ENCODE measurements around the gene TNFRSF25.

DNA sequence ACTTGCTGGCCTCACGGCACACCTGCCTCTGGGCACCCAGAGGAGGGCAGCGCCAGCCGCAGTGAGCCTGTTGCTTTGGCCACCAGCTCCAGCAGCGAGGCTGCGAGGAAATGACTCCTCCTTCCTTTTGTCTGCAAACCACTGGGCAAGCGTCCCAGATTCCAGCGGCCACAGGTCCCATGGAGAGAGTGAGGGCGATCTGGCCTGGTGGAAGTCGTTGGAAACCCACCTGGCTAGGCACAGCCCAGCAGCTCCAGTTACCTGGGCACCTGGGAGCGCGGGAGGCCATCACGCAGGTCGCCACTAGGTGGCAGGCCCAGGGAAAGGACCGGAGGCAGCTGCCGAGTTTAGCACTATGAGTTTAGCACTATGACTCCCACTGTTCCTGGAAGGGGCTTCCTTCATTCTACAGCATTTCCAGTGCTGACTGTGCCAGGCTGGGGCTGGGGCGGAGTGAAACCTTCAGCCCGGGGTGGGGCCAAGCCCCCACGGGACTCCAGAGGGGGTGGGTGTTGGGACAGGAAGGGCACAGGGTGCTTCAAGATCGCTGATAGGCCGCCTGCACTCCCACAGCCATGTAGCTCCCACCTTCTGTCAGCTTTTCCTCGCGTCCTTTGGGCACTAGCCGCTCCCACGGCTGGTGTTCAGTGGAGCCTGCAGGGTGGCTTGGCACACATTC is 42.5 kb downstream of the TNFRSF25 start:
- TF ChIP-seq, protein P1, sequence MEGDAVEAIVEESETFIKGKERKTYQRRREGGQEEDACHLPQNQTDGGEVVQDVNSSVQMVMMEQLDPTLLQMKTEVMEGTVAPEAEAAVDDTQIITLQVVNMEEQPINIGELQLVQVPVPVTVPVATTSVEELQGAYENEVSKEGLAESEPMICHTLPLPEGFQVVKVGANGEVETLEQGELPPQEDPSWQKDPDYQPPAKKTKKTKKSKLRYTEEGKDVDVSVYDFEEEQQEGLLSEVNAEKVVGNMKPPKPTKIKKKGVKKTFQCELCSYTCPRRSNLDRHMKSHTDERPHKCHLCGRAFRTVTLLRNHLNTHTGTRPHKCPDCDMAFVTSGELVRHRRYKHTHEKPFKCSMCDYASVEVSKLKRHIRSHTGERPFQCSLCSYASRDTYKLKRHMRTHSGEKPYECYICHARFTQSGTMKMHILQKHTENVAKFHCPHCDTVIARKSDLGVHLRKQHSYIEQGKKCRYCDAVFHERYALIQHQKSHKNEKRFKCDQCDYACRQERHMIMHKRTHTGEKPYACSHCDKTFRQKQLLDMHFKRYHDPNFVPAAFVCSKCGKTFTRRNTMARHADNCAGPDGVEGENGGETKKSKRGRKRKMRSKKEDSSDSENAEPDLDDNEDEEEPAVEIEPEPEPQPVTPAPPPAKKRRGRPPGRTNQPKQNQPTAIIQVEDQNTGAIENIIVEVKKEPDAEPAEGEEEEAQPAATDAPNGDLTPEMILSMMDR (conservative IDR thresholded peaks at IDR 0.05; ENCODE audit: low read depth in 2 of 2): peak; percentile 80 to 90
- no peak for TF ChIP-seq POLR2AphosphoS5 (IDR thresholded peaks at IDR 0.05; ENCODE audit: low read depth)
- TF ChIP-seq EZH2 (IDR thresholded peaks at IDR 0.05; ENCODE audit: low read depth, unreplicated experiment): no peak
- TF ChIP-seq EZH2phosphoT487 (IDR thresholded peaks at IDR 0.05; ENCODE audit: unreplicated experiment): no peak
- TF ChIP-seq, protein P2, sequence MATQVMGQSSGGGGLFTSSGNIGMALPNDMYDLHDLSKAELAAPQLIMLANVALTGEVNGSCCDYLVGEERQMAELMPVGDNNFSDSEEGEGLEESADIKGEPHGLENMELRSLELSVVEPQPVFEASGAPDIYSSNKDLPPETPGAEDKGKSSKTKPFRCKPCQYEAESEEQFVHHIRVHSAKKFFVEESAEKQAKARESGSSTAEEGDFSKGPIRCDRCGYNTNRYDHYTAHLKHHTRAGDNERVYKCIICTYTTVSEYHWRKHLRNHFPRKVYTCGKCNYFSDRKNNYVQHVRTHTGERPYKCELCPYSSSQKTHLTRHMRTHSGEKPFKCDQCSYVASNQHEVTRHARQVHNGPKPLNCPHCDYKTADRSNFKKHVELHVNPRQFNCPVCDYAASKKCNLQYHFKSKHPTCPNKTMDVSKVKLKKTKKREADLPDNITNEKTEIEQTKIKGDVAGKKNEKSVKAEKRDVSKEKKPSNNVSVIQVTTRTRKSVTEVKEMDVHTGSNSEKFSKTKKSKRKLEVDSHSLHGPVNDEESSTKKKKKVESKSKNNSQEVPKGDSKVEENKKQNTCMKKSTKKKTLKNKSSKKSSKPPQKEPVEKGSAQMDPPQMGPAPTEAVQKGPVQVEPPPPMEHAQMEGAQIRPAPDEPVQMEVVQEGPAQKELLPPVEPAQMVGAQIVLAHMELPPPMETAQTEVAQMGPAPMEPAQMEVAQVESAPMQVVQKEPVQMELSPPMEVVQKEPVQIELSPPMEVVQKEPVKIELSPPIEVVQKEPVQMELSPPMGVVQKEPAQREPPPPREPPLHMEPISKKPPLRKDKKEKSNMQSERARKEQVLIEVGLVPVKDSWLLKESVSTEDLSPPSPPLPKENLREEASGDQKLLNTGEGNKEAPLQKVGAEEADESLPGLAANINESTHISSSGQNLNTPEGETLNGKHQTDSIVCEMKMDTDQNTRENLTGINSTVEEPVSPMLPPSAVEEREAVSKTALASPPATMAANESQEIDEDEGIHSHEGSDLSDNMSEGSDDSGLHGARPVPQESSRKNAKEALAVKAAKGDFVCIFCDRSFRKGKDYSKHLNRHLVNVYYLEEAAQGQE (IDR thresholded peaks at IDR 0.05; ENCODE audit: unreplicated experiment): no peak
- TF ChIP-seq CREB1 (CRISPR knock-in tag; IDR thresholded peaks at IDR 0.05; ENCODE audit: low read depth): no peak
- TF ChIP-seq JUNB (IDR thresholded peaks at IDR 0.05; ENCODE audit: unreplicated experiment): no peak
- TF ChIP-seq, protein P3, sequence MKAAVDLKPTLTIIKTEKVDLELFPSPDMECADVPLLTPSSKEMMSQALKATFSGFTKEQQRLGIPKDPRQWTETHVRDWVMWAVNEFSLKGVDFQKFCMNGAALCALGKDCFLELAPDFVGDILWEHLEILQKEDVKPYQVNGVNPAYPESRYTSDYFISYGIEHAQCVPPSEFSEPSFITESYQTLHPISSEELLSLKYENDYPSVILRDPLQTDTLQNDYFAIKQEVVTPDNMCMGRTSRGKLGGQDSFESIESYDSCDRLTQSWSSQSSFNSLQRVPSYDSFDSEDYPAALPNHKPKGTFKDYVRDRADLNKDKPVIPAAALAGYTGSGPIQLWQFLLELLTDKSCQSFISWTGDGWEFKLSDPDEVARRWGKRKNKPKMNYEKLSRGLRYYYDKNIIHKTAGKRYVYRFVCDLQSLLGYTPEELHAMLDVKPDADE (IDR thresholded peaks at IDR 0.05): no peak
- no peak for TF ChIP-seq NANOG (IDR thresholded peaks at IDR 0.05; ENCODE audit: borderline replicate concordance)

Data from GM23338 (cell line).